HepG2 (cell line): ENCODE results near the gene PRAMEF12. TPM values are rescaled to one million over a fixed set of nuclear protein-coding genes. Genes with fewer than 3 reads are reported as not detected.

Experiments
- ATAC-seq: fragments of 200-7000 bp; cut with Tn5 transposase; 3 replicates; pipeline ENCODE4 v1.9.1; 2020; ENCODE audit warnings: mild to moderate bottlenecking, moderate library complexity
- BruUV-seq: library from RNA; stranded (reverse); fragments of 400-500 nt; replicated peaks from 2 replicates; lab custom pipeline; 2021; lab: Mats Ljungman, UMichigan
- CTCF ChIA-PET: fragments of 300-600 bp; formaldehyde crosslinking; extraction: SDS; loops from one replicate; lab custom pipeline; 2021; ENCODE audit warnings: low total read pairs, inconsistent platforms, low intra/inter-chr PET ratio; lab: Yijun Ruan, JAX
- POLR2A ChIA-PET: fragments of 350-600 bp; sonication (Branson Sonifier 250); formaldehyde crosslinking; loops from one replicate; lab custom pipeline; 2020; ENCODE audit warnings: antibody characterized with exemption, inconsistent platforms; lab: Yijun Ruan, JAX
- DNase-seq: peaks from one replicate; pipeline ENCODE4 v3.0.0-alpha.2; 2015; ENCODE audit warnings: low spot score
- FAIRE-seq: peaks from 3 replicates; lab custom pipeline; 2011; peaks lifted over from hg19 to GRCh38; lab: Jason Lieb, UNC
- H2AFZ ChIP-seq: one replicate; pipeline ENCODE4 v1.6.1; 2011; ENCODE audit warnings: low read length, inconsistent platforms
- H3K27ac ChIP-seq: fragments of 300-600 bp; 3 replicates; pipeline ENCODE4 v1.8.0; 2011; ENCODE audit warnings: mixed run types, mild to moderate bottlenecking, mixed read lengths, low read length, inconsistent platforms; ENCODE audit not compliant: insufficient read depth; ENCODE audit errors: extremely low read length
- H3K27me3 ChIP-seq, 2 experiments: fragments of 200-600 bp in 1 of 2; 2 replicates in 1 of 2; 3 replicates in 1 of 2; pipeline versions ENCODE4 v1.6.0 to v1.8.0; 2011; ENCODE audit warnings: low read length in 2 of 2, mild to moderate bottlenecking in 2 of 2, moderate library complexity in 2 of 2, inconsistent platforms in 1 of 2; ENCODE audit not compliant: insufficient read depth in 2 of 2, control insufficient read depth in 1 of 2
- H3K36me3 ChIP-seq, 2 experiments: fragments of 200-600 bp in 1 of 2; replicated peaks in 1 of 2; 2 replicates in 1 of 2; 3 replicates in 1 of 2; pipeline versions ENCODE4 v1.5.1 to v1.8.0; 2011; ENCODE audit warnings: low read length in 2 of 2, inconsistent platforms in 1 of 2; ENCODE audit not compliant: insufficient read depth in 2 of 2, control insufficient read depth in 1 of 2
- H3K4me1 ChIP-seq: 2 replicates; pipeline ENCODE4 v1.5.1; 2012; ENCODE audit warnings: low read length, inconsistent platforms; ENCODE audit not compliant: insufficient read depth
- H3K4me2 ChIP-seq: 2 replicates; pipeline ENCODE4 v1.6.0; 2011; ENCODE audit warnings: low read depth, low read length, inconsistent platforms
- H3K4me3 ChIP-seq, 3 experiments: fragments of 200-600 bp in 1 of 3; sonication (generic), shearing (Covaris generic) in 1 of 3; replicated peaks in 1 of 3; 2 replicates each; pipeline ENCODE4 v1.5.1; 2011 to 2016; ENCODE audit warnings: low read length in 3 of 3, inconsistent platforms in 2 of 3, low read depth in 2 of 3, mild to moderate bottlenecking in 2 of 3, control low read depth in 1 of 3, mixed read lengths in 1 of 3; ENCODE audit not compliant: insufficient read depth in 1 of 3
- H3K79me2 ChIP-seq: one replicate; pipeline ENCODE4 v1.6.1; 2011; ENCODE audit warnings: low read length, inconsistent platforms; ENCODE audit not compliant: insufficient read depth
- H3K9ac ChIP-seq: 2 replicates; pipeline ENCODE4 v1.6.0; 2011; ENCODE audit warnings: mild to moderate bottlenecking, low read depth, low read length, inconsistent platforms; ENCODE audit not compliant: insufficient read depth
- H3K9me3 ChIP-seq: 2 replicates; pipeline ENCODE4 v1.5.1; 2012; ENCODE audit warnings: mild to moderate bottlenecking, low read length
- H4K20me1 ChIP-seq: 2 replicates; pipeline ENCODE4 v1.6.0; 2011; ENCODE audit warnings: inconsistent platforms, mild to moderate bottlenecking, low read length, moderate library complexity; ENCODE audit not compliant: insufficient read depth
- CTCF ChIP-seq: sonication (generic); formaldehyde crosslinking; IDR thresholded peaks from 2 replicates; pipeline ENCODE4 v1.5.0; 2020; ENCODE audit warnings: mild to moderate bottlenecking, missing genetic modification reagents, moderate library complexity
- NCOA2 ChIP-seq: sonication (generic); formaldehyde crosslinking; IDR thresholded peaks from 2 replicates; pipeline ENCODE4 v1.8.0; 2022; ENCODE audit warnings: inconsistent platforms
- XRCC5 ChIP-seq: fragments of 200-400 bp; formaldehyde crosslinking; optimal IDR thresholded peaks from 2 replicates; pipeline ENCODE3; 2017; ENCODE audit warnings: mild to moderate bottlenecking, low read length
- WGBS: methylation state at CpG from one replicate; pipeline ENCODE4 v1.1.6; 2017; ENCODE audit warnings: low lambda C conversion rate; 5-methylcytosine and 5-hydroxymethylcytosine counted together
- in situ Hi-C: cut with HindIII; loops from 2 replicates; pipeline ENCODE4 v1.10.0; 2017; ENCODE audit warnings: low pct_unique_long_range_greater_than_20kb; ENCODE audit not compliant: extremely low pct_ligation_motif_present
- intact Hi-C: fragments of 100-400 bp; cut with micrococcal nuclease; formaldehyde crosslinking; loops from one replicate; pipeline ENCODE4 v1.10.0; 2022; ENCODE audit not compliant: unreplicated experiment
- polyA plus RNA-seq, 8 experiments: library from polyadenylated mRNA; depleted of rRNA in 3 of 8; stranded (reverse) in 7 of 8; unstranded in 1 of 8; fragments of >200 nt; fragmentation: Illumina TruSeq in 4 of 8; extraction: Trizol in 4 of 8; gene quantifications; 2 replicates each; pipeline versions ENCODE4 v1.2.1 to v1.2.3, GENCODE V29; 2011 to 2016; ENCODE audit warnings: low read depth in 4 of 8, missing spikeins in 1 of 8, mixed read lengths in 1 of 8; ENCODE audit not compliant: insufficient read depth in 1 of 8
- total RNA-seq, 5 experiments: library from RNA; depleted of rRNA; stranded (reverse); fragments of >200 nt; fragmentation: Illumina TruSeq; extraction: Trizol; gene quantifications; 2 replicates each; pipeline ENCODE4 v1.2.3, GENCODE V29; 2016; ENCODE audit warnings: low read depth in 1 of 5
- TF ChIP-seq, protein P1 (sequence below): sonication (generic); formaldehyde crosslinking; IDR thresholded peaks from 2 replicates; pipeline ENCODE4 v1.5.1; 2020; ENCODE audit warnings: mild to moderate bottlenecking, missing genetic modification reagents, moderate library complexity

The PRAMEF12 gene
- total and polyA plus RNA-seq, 2 of the 13 experiments (the other 11 are each of a cell fraction or from before 2014, with no cell fraction given) = not detected

- ATAC-seq (peak; percentile 93), FAIRE-seq (no peak), DNase-seq (peak; percentile 25)
- H3K4me3 ChIP-seq = no peak overlapping the region
- no peaks in the 10 kb centered on the region for H3K9me3 ChIP-seq
- H4K20me1 ChIP-seq = no peaks in the 10 kb centered on the region
- H3K4me2 ChIP-seq = no peak overlapping the region
- no peaks in the 10 kb centered on the region for H3K79me2 ChIP-seq
- CTCF ChIA-PET = no interaction called here
- H2AFZ ChIP-seq = no peak overlapping the region
- WGBS = 0% methylated on average over 2 of the region's 7 CpGs
- POLR2A ChIA-PET = no interaction called here
- TF ChIP-seq CTCF = peak; percentile 30; the same call in 1 of the 2 replicates
- TF ChIP-seq, protein P1, sequence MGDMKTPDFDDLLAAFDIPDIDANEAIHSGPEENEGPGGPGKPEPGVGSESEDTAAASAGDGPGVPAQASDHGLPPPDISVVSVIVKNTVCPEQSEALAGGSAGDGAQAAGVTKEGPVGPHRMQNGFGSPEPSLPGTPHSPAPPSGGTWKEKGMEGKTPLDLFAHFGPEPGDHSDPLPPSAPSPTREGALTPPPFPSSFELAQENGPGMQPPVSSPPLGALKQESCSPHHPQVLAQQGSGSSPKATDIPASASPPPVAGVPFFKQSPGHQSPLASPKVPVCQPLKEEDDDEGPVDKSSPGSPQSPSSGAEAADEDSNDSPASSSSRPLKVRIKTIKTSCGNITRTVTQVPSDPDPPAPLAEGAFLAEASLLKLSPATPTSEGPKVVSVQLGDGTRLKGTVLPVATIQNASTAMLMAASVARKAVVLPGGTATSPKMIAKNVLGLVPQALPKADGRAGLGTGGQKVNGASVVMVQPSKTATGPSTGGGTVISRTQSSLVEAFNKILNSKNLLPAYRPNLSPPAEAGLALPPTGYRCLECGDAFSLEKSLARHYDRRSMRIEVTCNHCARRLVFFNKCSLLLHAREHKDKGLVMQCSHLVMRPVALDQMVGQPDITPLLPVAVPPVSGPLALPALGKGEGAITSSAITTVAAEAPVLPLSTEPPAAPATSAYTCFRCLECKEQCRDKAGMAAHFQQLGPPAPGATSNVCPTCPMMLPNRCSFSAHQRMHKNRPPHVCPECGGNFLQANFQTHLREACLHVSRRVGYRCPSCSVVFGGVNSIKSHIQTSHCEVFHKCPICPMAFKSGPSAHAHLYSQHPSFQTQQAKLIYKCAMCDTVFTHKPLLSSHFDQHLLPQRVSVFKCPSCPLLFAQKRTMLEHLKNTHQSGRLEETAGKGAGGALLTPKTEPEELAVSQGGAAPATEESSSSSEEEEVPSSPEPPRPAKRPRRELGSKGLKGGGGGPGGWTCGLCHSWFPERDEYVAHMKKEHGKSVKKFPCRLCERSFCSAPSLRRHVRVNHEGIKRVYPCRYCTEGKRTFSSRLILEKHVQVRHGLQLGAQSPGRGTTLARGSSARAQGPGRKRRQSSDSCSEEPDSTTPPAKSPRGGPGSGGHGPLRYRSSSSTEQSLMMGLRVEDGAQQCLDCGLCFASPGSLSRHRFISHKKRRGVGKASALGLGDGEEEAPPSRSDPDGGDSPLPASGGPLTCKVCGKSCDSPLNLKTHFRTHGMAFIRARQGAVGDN (CRISPR knock-in tag) = peak; percentile 15; the same call in 1 of the 2 replicates
- TF ChIP-seq NCOA2 = no peak
- TF ChIP-seq XRCC5 = peak; percentile 35
- H3K27ac ChIP-seq = no peak overlapping the region
- BruUV-seq = no TSS peak
- intact Hi-C loops = no loop called here
- H3K27me3 ChIP-seq = peaks cover 0 to 36% of the 10 kb centered on the region in 2 experiments; a peak in 2 of 5 replicates
- H3K36me3 ChIP-seq = no peaks in the 10 kb centered on the region
- no peaks in the 10 kb centered on the region for H3K4me1 ChIP-seq
- no peak overlapping the region for H3K9ac ChIP-seq
- in situ Hi-C loops = no loop called here
Measured at GRCh38 chr1:12760256-12760795, 13.2 kb upstream of the PRAMEF12 start.
